Measurements from ENCODE around the gene TARDBP. TPM values are rescaled to one million over a fixed set of nuclear protein-coding genes. Genes with fewer than 3 reads are reported as not detected.

TARDBP gene
- total and polyA plus RNA-seq, 10 donors, result 88.0 to 243 (median 129) TPM

- 75 to 89% (median 79%) methylated on average over 1 of the region's 1 CpG for WGBS, 5 donors
- Histone ChIP-seq H3K9me3 (no peaks in the 10 kb centered on the region), H3K27me3 (replicated peaks in 1 of 7) (no peaks in the 10 kb centered on the region), H3K4me1 (peaks cover 0 to 15% (median 0%) of the 10 kb centered on the region in 6 donors), H3K36me3 (peaks cover 0 to 99% (median 68%) of the 10 kb centered on the region in 6 donors), H3K27ac (no peak overlapping the region), H3K4me3 (no peak overlapping the region)
- no peak for DNase-seq
- intact Hi-C loops (cut with DNase I; ENCODE audit: low total_unique reads), result no loop called here
- TF ChIP-seq POLR2A (IDR thresholded peaks at IDR 0.05) (no peak), CTCF (IDR thresholded peaks at IDR 0.05 in 8 of 11, conservative IDR thresholded peaks at IDR 0.05 in 3 of 11) (no peak), POLR2AphosphoS5 (IDR thresholded peaks at IDR 0.05) (no peak)
These were observed 13.6 kb downstream of the TARDBP start for GRCh38 chr1:11026052-11026451.

GRCh38 chr1:11026903-11027302, 14.4 kb downstream of the TARDBP start:
- Histone ChIP-seq H3K4me1 (peaks cover 0 to 11% (median 0%) of the 10 kb centered on the region in 6 donors), H3K27ac (no peak overlapping the region), H3K27me3 (replicated peaks in 1 of 7) (no peaks in the 10 kb centered on the region), H3K4me3 (no peak overlapping the region), H3K9me3 (no peaks in the 10 kb centered on the region), H3K36me3 (peaks cover 0 to 91% (median 60%) of the 10 kb centered on the region in 6 donors)
- TF ChIP-seq POLR2AphosphoS5 (IDR thresholded peaks at IDR 0.05) (no peak), POLR2A (IDR thresholded peaks at IDR 0.05) (no peak), CTCF (IDR thresholded peaks at IDR 0.05 in 8 of 11, conservative IDR thresholded peaks at IDR 0.05 in 3 of 11) (no peak)
- intact Hi-C loops (cut with DNase I; ENCODE audit: low total_unique reads), result no loop called here
- DNase-seq, result no peak
- 89 to 95% (median 92%) methylated on average over 5 of the region's 5 CpGs for WGBS, 5 donors

GRCh38 chr1:11027316-11027715, 14.9 kb downstream of the TARDBP start:
- TF ChIP-seq POLR2A (IDR thresholded peaks at IDR 0.05) (no peak), POLR2AphosphoS5 (IDR thresholded peaks at IDR 0.05) (peak in 1 of 3 donors; percentile 1), CTCF (IDR thresholded peaks at IDR 0.05 in 8 of 11, conservative IDR thresholded peaks at IDR 0.05 in 3 of 11) (no peak)
- DNase-seq, result no peak
- H3K27me3 ChIP-seq (replicated peaks in 1 of 7), result no peaks in the 10 kb centered on the region
- WGBS, 5 donors, result 77 to 84% (median 79%) methylated on average over 6 of the region's 6 CpGs
- intact Hi-C loops (cut with DNase I; ENCODE audit: low total_unique reads), result no loop called here
- H3K36me3 ChIP-seq, result peaks cover 0 to 86% (median 56%) of the 10 kb centered on the region in 6 donors
- no peak overlapping the region for H3K27ac ChIP-seq
- H3K9me3 ChIP-seq, result no peaks in the 10 kb centered on the region
- no peak overlapping the region for H3K4me3 ChIP-seq
- H3K4me1 ChIP-seq, result peaks cover 0 to 11% (median 0%) of the 10 kb centered on the region in 6 donors

GRCh38 chr1:11028018-11028417, 15.6 kb downstream of the TARDBP start:
- H3K27ac ChIP-seq, result no peak overlapping the region
- intact Hi-C loops (cut with DNase I; ENCODE audit: low total_unique reads), result no loop called here
- H3K27me3 ChIP-seq (replicated peaks in 1 of 7), result no peaks in the 10 kb centered on the region
- no peak overlapping the region for H3K4me3 ChIP-seq
- WGBS, 5 donors, result 95 to 98% (median 97%) methylated on average over 3 of the region's 3 CpGs
- peaks cover 0 to 79% (median 49%) of the 10 kb centered on the region in 6 donors for H3K36me3 ChIP-seq
- TF ChIP-seq POLR2A (IDR thresholded peaks at IDR 0.05) (no peak), CTCF (IDR thresholded peaks at IDR 0.05 in 8 of 11, conservative IDR thresholded peaks at IDR 0.05 in 3 of 11) (no peak)
- H3K9me3 ChIP-seq, result no peaks in the 10 kb centered on the region
- DNase-seq, result no peak
- peaks cover 0 to 11% (median 0%) of the 10 kb centered on the region in 6 donors for H3K4me1 ChIP-seq
